PC-9 (cell line): ENCODE data around the gene TMCC1.

ENCODE experiments used
- EZH2 ChIP-seq: fragments of 200-600 bp; sonication (generic); IDR thresholded peaks from 2 replicates; pipeline ENCODE4 v1.8.0; 2017; ENCODE audit warnings: antibody characterized with exemption, low read depth
- TF ChIP-seq, protein P1 (sequence below): fragments of 200-600 bp; sonication (generic); conservative IDR thresholded peaks from 2 replicates; pipeline ENCODE4 v1.6.1; 2017; ENCODE audit warnings: mixed run types, antibody characterized with exemption, mild to moderate bottlenecking, moderate library complexity

DNA sequence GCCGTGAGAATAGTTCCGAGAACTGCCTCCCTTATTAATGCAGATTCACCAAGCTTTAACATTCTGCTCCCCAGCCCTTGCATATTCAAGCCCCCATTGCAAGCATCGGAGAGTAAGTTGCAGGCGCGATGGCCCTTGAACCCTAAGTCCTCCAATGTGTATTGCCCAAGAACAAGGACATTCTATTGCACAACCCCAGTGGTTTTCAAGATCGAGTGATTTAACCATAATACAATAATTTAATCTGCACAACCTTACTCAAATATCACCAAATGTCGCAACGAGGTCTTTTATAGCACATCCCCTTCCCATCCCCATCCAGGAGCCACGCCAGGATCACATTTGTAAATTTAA is 265.4 kb downstream of the TMCC1 start:
- TF ChIP-seq, protein P1, sequence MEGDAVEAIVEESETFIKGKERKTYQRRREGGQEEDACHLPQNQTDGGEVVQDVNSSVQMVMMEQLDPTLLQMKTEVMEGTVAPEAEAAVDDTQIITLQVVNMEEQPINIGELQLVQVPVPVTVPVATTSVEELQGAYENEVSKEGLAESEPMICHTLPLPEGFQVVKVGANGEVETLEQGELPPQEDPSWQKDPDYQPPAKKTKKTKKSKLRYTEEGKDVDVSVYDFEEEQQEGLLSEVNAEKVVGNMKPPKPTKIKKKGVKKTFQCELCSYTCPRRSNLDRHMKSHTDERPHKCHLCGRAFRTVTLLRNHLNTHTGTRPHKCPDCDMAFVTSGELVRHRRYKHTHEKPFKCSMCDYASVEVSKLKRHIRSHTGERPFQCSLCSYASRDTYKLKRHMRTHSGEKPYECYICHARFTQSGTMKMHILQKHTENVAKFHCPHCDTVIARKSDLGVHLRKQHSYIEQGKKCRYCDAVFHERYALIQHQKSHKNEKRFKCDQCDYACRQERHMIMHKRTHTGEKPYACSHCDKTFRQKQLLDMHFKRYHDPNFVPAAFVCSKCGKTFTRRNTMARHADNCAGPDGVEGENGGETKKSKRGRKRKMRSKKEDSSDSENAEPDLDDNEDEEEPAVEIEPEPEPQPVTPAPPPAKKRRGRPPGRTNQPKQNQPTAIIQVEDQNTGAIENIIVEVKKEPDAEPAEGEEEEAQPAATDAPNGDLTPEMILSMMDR: no peak; the same call in 1 of the 2 replicates
- no peak for TF ChIP-seq EZH2
